ENCODE data around the gene PLA2G4D. TPM values are rescaled to one million over a fixed set of nuclear protein-coding genes. Genes with fewer than 3 reads are reported as not detected.
A peak's percentile ranks its signal among the peaks of the same experiment; 100 is the strongest.

The PLA2G4D gene
- polyA plus RNA-seq, 2 donors, result 1.0 to 4.5 TPM

- Histone ChIP-seq H3K4me1 (ENCODE audit: control insufficient read depth in 2 of 2, insufficient read depth in 2 of 2, low read length in 1 of 2) (peaks cover 2 to 30% of the 10 kb centered on the region in 2 donors), H3K27me3 (ENCODE audit: control insufficient read depth in 1 of 2, insufficient read depth in 2 of 2, low read length in 2 of 2) (no peaks in the 10 kb centered on the region), H3K36me3 (ENCODE audit: control insufficient read depth in 2 of 2, insufficient read depth in 2 of 2, low read length in 1 of 2) (no peaks in the 10 kb centered on the region), H3K9me3 (ENCODE audit: control insufficient read depth in 2 of 2, insufficient read depth in 1 of 2, low read depth in 1 of 2, low read length in 1 of 2) (no peaks in the 10 kb centered on the region), H3K27ac (ENCODE audit: low read depth in 2 of 2, low read length in 1 of 2) (peak overlapping the region; percentile 60 to 93), H3K4me3 (ENCODE audit: low read depth in 1 of 2, low read length in 2 of 2) (no peak overlapping the region)
- 55 to 61% methylated on average over 8 of the region's 8 CpGs for WGBS, 2 donors
Measured at GRCh38 chr15:42034628-42035434, 59.5 kb downstream of the PLA2G4D start.

DNA sequence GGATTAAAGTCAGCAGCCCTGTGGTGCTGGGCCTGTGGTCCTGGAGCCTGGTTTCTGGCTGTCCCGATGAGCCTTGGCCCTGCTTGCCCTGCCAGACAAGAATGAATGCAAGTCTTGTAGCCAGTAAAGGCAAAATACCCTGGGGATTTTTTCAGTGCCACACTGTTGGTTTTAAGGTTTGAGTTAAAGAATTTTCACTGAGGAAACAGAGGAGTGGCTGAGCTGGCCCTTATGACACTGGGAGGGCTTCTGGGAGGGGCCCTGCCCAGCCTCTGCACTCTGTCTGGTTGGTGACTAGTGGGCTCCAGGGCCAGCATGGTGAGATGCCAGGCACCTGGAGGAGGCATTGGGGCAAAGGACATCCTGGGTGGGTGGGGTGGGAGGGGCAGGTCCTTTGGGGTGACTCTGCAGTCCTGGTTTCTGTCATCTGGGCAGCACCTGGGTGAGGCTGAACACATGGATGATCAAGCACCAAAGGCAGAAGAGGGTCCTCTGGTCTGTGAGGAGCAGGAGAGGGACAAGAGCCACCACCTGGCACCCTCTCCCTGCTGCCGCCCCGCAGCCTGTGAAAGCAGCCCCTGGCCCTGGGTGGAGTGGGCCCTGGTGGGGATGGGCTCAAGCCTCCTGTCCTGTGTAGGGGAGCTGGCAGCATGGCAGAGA is 61.0 kb downstream of the PLA2G4D start:
- H3K27ac ChIP-seq (ENCODE audit: low read depth in 2 of 2, low read length in 1 of 2), result peak overlapping the region; percentile 57 to 89
- no peak overlapping the region for H3K4me3 ChIP-seq (ENCODE audit: low read depth in 1 of 2, low read length in 2 of 2)
- peaks cover 2 to 30% of the 10 kb centered on the region in 2 donors for H3K4me1 ChIP-seq (ENCODE audit: control insufficient read depth in 2 of 2, insufficient read depth in 2 of 2, low read length in 1 of 2)
- H3K27me3 ChIP-seq (ENCODE audit: control insufficient read depth in 1 of 2, insufficient read depth in 2 of 2, low read length in 2 of 2), result no peaks in the 10 kb centered on the region
- WGBS, 2 donors, result 76 to 79% methylated on average over 3 of the region's 3 CpGs
- H3K36me3 ChIP-seq (ENCODE audit: control insufficient read depth in 2 of 2, insufficient read depth in 2 of 2, low read length in 1 of 2), result no peaks in the 10 kb centered on the region
- H3K9me3 ChIP-seq (ENCODE audit: control insufficient read depth in 2 of 2, insufficient read depth in 1 of 2, low read depth in 1 of 2, low read length in 1 of 2), result no peaks in the 10 kb centered on the region

DNA sequence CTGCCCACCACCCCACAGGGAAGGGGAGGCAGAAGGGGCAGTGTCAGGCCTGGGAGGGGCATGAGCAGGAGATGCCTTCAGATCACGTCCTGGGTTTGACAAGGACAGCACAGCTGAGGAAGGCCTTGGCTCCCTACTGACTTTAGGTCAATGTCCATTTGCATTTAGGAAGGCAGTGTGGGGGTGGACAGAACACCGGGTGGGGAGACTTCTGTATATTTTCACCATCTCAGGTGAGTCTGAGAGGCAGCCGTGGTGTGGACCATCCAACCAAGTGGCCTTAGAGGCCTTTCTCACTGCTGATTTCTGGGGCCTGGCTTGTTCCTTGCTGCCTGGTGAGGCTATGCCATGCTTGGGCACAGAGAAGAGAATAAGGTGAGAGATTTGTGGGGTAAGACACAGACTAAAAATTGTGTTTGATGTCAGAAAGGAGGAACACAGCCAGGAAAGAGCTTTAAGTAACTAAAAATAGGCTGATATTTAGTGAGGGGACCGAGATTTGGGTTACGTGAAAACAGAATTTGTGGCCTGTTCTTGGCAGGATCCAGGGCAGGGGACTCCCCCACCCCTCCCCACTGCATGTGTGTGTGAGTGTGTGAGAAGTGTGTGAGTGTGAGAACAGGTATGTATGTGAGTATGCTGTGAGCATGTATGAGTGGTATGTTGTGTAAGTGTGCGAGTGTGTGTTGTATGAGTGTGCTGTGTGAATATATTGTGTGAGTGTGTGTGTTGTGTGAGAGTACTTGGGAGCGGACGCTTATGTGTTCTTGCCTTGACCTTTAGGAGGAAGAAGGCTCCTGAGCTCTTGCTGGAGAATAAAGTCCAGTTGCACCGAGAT is 61.8 kb downstream of the PLA2G4D start:
- Histone ChIP-seq H3K4me3 (ENCODE audit: low read depth in 1 of 2, low read length in 2 of 2) (no peak overlapping the region), H3K27ac (ENCODE audit: low read depth in 2 of 2, low read length in 1 of 2) (peak overlapping the region; percentile 57 to 89), H3K4me1 (ENCODE audit: control insufficient read depth in 2 of 2, insufficient read depth in 2 of 2, low read length in 1 of 2) (peaks cover 2 to 27% of the 10 kb centered on the region in 2 donors), H3K36me3 (ENCODE audit: control insufficient read depth in 2 of 2, insufficient read depth in 2 of 2, low read length in 1 of 2) (no peaks in the 10 kb centered on the region), H3K27me3 (ENCODE audit: control insufficient read depth in 1 of 2, insufficient read depth in 2 of 2, low read length in 2 of 2) (no peaks in the 10 kb centered on the region), H3K9me3 (ENCODE audit: control insufficient read depth in 2 of 2, insufficient read depth in 1 of 2, low read depth in 1 of 2, low read length in 1 of 2) (no peaks in the 10 kb centered on the region)
- WGBS, 2 donors, result 81 to 87% methylated on average over 9 of the region's 9 CpGs

DNA sequence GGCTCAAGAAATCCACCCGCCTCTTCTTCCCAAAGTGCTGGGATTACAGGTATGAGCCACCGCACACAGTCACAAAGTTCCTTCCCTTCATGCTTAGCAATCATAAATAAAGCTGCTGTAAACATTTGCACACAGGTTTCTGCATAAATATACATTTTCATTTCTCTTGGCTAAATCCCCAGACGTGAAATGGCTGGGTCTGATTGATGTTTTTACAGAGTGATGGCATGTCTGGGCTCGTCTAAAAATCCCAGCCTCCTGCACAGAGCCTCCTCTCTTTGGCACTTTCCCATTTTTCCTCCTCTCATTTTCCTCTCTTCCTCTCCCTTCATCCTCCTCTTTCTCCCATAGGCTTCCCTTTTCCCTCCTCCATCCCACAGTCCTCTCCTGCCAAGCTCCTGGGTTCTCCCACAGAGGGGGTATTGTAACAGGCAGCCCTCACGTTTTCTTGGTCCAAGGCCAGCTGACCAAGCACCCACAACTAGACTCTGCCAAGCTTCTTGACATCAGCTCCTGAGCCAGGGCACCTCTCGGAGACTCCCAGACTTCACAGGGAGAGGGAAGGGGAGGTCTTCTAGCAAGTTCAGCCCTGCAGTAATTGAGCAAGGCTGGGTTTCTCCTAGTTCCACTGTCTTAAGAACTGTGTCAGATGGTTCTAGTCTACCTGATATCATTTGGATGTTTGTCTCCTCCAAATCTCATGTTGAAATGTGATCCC is 63.0 kb downstream of the PLA2G4D start:
- WGBS, 2 donors, result 36 to 50% methylated on average over 6 of the region's 6 CpGs
- Histone ChIP-seq H3K4me1 (ENCODE audit: control insufficient read depth in 2 of 2, insufficient read depth in 2 of 2, low read length in 1 of 2) (peaks cover 2 to 20% of the 10 kb centered on the region in 2 donors), H3K27ac (ENCODE audit: low read depth in 2 of 2, low read length in 1 of 2) (peak overlapping the region; percentile 36 to 69), H3K4me3 (ENCODE audit: low read depth in 1 of 2, low read length in 2 of 2) (no peak overlapping the region), H3K36me3 (ENCODE audit: control insufficient read depth in 2 of 2, insufficient read depth in 2 of 2, low read length in 1 of 2) (no peaks in the 10 kb centered on the region), H3K27me3 (ENCODE audit: control insufficient read depth in 1 of 2, insufficient read depth in 2 of 2, low read length in 2 of 2) (no peaks in the 10 kb centered on the region), H3K9me3 (ENCODE audit: control insufficient read depth in 2 of 2, insufficient read depth in 1 of 2, low read depth in 1 of 2, low read length in 1 of 2) (no peaks in the 10 kb centered on the region)

DNA sequence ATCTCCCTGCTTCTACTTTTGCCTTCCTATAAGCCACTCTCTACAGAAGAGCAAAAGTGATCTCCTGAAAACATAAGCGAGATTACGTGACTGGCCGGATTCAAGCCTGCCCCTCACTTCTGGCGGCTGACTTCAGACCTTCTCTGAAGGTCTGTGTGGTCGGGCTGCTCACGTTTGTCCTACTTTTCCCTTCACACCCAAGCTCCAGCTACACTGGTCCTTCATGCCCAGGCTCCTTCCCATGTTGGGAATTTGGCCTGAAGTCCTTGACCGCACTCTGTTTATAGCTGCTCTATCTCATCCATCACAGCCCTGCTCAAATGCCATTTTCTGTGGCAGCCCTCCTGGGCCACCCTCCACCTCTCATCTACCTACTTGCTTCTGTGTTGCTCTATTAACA is 66.8 kb downstream of the PLA2G4D start:
- Histone ChIP-seq H3K27ac (ENCODE audit: low read depth in 2 of 2, low read length in 1 of 2) (no peak overlapping the region), H3K36me3 (ENCODE audit: control insufficient read depth in 2 of 2, insufficient read depth in 2 of 2, low read length in 1 of 2) (no peaks in the 10 kb centered on the region), H3K27me3 (ENCODE audit: control insufficient read depth in 1 of 2, insufficient read depth in 2 of 2, low read length in 2 of 2) (no peaks in the 10 kb centered on the region), H3K4me3 (ENCODE audit: low read depth in 1 of 2, low read length in 2 of 2) (no peak overlapping the region), H3K9me3 (ENCODE audit: control insufficient read depth in 2 of 2, insufficient read depth in 1 of 2, low read depth in 1 of 2, low read length in 1 of 2) (no peaks in the 10 kb centered on the region), H3K4me1 (ENCODE audit: control insufficient read depth in 2 of 2, insufficient read depth in 2 of 2, low read length in 1 of 2) (peaks cover 0 to 6% of the 10 kb centered on the region in 2 donors)
- 86 to 87% methylated on average over 7 of the region's 7 CpGs for WGBS, 2 donors

DNA sequence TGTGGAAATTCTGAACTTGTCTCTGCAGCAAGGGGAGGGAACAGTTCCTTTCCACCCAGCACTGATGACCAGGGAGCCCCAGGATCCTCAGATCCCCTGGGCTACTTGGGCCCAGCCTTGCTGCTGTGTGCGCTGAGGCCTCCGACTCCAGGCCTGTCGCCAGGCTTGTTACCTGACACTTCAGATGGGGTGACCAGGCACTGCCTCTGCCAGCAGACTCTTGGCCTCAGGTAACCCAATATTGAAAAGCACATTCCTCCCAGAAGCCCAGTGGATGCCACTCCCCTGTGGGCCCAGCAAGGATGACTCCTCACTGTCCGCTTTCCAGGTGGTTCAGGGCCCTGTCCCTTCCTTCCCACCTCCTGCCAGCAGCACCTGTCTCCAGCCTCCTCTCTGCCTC is 70.1 kb downstream of the PLA2G4D start:
- no peaks in the 10 kb centered on the region for H3K9me3 ChIP-seq (ENCODE audit: control insufficient read depth in 2 of 2, insufficient read depth in 1 of 2, low read depth in 1 of 2, low read length in 1 of 2)
- no peak overlapping the region for H3K4me3 ChIP-seq (ENCODE audit: low read depth in 1 of 2, low read length in 2 of 2)
- 70 to 75% methylated on average over 4 of the region's 4 CpGs for whole genome bisulfite sequencing, 2 donors
- no peak overlapping the region for H3K27ac ChIP-seq (ENCODE audit: low read depth in 2 of 2, low read length in 1 of 2)
- H3K27me3 ChIP-seq (ENCODE audit: control insufficient read depth in 1 of 2, insufficient read depth in 2 of 2, low read length in 2 of 2), result no peaks in the 10 kb centered on the region
- peaks cover 3 to 8% of the 10 kb centered on the region in 2 donors for H3K4me1 ChIP-seq (ENCODE audit: control insufficient read depth in 2 of 2, insufficient read depth in 2 of 2, low read length in 1 of 2)
- H3K36me3 ChIP-seq (ENCODE audit: control insufficient read depth in 2 of 2, insufficient read depth in 2 of 2, low read length in 1 of 2), result no peaks in the 10 kb centered on the region

DNA sequence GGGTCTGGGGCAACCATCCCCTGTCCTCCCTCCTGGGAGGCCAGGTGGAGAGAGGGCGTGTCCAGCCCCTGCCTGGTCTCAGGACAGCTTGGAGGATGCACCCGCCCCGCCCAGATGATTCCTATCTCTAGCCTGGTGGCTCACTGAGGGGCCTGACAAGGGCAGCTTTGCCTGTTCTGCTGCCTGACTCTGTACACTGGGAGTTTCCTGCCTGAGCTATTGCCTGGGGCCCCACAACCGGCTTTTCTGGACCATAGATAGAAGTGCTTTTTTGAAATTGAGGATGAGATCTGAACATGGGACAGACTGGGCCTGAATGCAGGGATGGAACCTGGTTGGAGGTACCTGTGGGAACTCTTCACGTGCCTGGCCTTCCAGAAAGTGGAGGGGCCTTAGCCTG is 72.8 kb downstream of the PLA2G4D start:
- no peaks in the 10 kb centered on the region for H3K9me3 ChIP-seq (ENCODE audit: control insufficient read depth in 2 of 2, insufficient read depth in 1 of 2, low read depth in 1 of 2, low read length in 1 of 2)
- no peaks in the 10 kb centered on the region for H3K36me3 ChIP-seq (ENCODE audit: control insufficient read depth in 2 of 2, insufficient read depth in 2 of 2, low read length in 1 of 2)
- peaks cover 3 to 8% of the 10 kb centered on the region in 2 donors for H3K4me1 ChIP-seq (ENCODE audit: control insufficient read depth in 2 of 2, insufficient read depth in 2 of 2, low read length in 1 of 2)
- no peak overlapping the region for H3K4me3 ChIP-seq (ENCODE audit: low read depth in 1 of 2, low read length in 2 of 2)
- WGBS, 2 donors, result 72 to 82% methylated on average over 5 of the region's 5 CpGs
- no peaks in the 10 kb centered on the region for H3K27me3 ChIP-seq (ENCODE audit: control insufficient read depth in 1 of 2, insufficient read depth in 2 of 2, low read length in 2 of 2)
- H3K27ac ChIP-seq (ENCODE audit: low read depth in 2 of 2, low read length in 1 of 2), result peak overlapping the region; percentile 56 to 65

GRCh38 chr15:42020713-42021273 is 73.6 kb downstream of the PLA2G4D start, which contains the start of gene PLA2G4E:
Gene PLA2G4E, minus strand, starts transcription at chr15:42021042. Its CDS starts 12 bp downstream, at chr15:42021030.
- H3K36me3 ChIP-seq (ENCODE audit: control insufficient read depth in 2 of 2, insufficient read depth in 2 of 2, low read length in 1 of 2), result no peaks in the 10 kb centered on the region
- peaks cover 3 to 8% of the 10 kb centered on the region in 2 donors for H3K4me1 ChIP-seq (ENCODE audit: control insufficient read depth in 2 of 2, insufficient read depth in 2 of 2, low read length in 1 of 2)
- H3K27ac ChIP-seq (ENCODE audit: low read depth in 2 of 2, low read length in 1 of 2), result peak within 1 kb of the TSS; percentile 56 to 65
- 66 to 67% methylated on average over 5 of the region's 5 CpGs for WGBS, 2 donors
- H3K27me3 ChIP-seq (ENCODE audit: control insufficient read depth in 1 of 2, insufficient read depth in 2 of 2, low read length in 2 of 2), result no peaks in the 10 kb centered on the region
- no peak within 1 kb of the TSS for H3K4me3 ChIP-seq (ENCODE audit: low read depth in 1 of 2, low read length in 2 of 2)
- H3K9me3 ChIP-seq (ENCODE audit: control insufficient read depth in 2 of 2, insufficient read depth in 1 of 2, low read depth in 1 of 2, low read length in 1 of 2), result no peaks in the 10 kb centered on the region
